ENCODE results near the gene CRADD.

DNA sequence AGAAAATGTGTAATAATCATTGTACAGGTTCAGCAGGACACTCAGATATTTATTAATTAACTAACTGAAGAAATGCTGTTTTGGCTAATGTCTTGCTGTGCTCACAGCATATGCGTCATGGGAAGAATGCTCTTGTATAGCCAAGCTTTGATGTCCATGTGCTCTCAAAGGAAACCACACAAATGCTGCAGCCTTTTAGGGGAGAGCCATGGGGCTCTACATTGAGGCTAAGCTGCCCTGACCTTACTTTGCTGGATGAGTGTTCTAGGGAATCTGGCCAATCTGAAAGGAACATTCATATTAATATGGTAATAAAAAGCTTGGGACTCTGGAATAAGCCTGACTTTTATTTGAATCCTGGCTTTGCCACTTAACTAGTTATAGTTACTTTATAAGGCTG lies 9.5 kb upstream of the CRADD start:
- TF ChIP-seq POLR2AphosphoS5 (IDR thresholded peaks at IDR 0.05; ENCODE audit: low read depth, low read length) (no peak), POLR2A (IDR thresholded peaks at IDR 0.05; ENCODE audit: low read depth, low read length) (no peak), TAF1 (IDR thresholded peaks at IDR 0.05; ENCODE audit: borderline replicate concordance, low read depth, low read length) (no peak)

Data from GM12892 (cell line).